Measurements from ENCODE around the gene ROMO1.

GRCh38 chr20:35741892-35742740 lies 42.9 kb downstream of the ROMO1 start, which contains the start of gene RBM39:
- TF ChIP-seq CTCF (IDR thresholded peaks at IDR 0.05 in 2 of 3, conservative IDR thresholded peaks at IDR 0.05 in 1 of 3; ENCODE audit: control insufficient read depth in 2 of 3, extremely low read depth in 1 of 3, insufficient read depth in 1 of 3, low read depth in 3 of 3, low read length in 3 of 3) (peak; percentile 12 to 29 (median 18); a peak in 3 of 6 replicates), POLR2AphosphoS5 (IDR thresholded peaks at IDR 0.05; ENCODE audit: low read length) (peak; percentile 98), MAX (IDR thresholded peaks at IDR 0.05; ENCODE audit: low read depth, low read length) (peak; percentile 61), SP1 (IDR thresholded peaks at IDR 0.05; ENCODE audit: low read depth, low read length) (peak; percentile 97), EZH2 (IDR thresholded peaks at IDR 0.05; ENCODE audit: borderline replicate concordance, control insufficient read depth, low read depth, low read length) (no peak), RCOR1 (conservative IDR thresholded peaks at IDR 0.05; ENCODE audit: low read depth, low read length) (peak; percentile 100)

Measured in GM12878 (cell line).